K562 (cell line): ENCODE results near the gene NOX5. TPM values are rescaled to one million over a fixed set of nuclear protein-coding genes. Genes with fewer than 3 reads are reported as not detected.

Experiments
- ATAC-seq: fragments of 200-7000 bp; cut with Tn5 transposase; 3 replicates; pipeline ENCODE4 v1.9.1; 2020; ENCODE audit warnings: moderate library complexity
- BruUV-seq: library from RNA; stranded (reverse); fragments of 400-500 nt; replicated peaks from 2 replicates; lab custom pipeline; 2021; lab: Mats Ljungman, UMichigan
- CTCF ChIA-PET: fragments of 300-600 bp; formaldehyde crosslinking; extraction: SDS; loops from one replicate; lab custom pipeline; 2021; ENCODE audit warnings: low intra/inter-chr PET ratio; lab: Yijun Ruan, JAX
- POLR2A ChIA-PET: fragments of 300-600, 350-650 bp; sonication (Branson Sonifier 250); formaldehyde crosslinking; extraction: SDS; loops from one replicate; lab custom pipeline; 2021; ENCODE audit warnings: antibody characterized with exemption, inconsistent platforms; lab: Yijun Ruan, JAX
- DNase-seq, 4 experiments: peaks; one replicate each; pipeline versions ENCODE4 v3.0.0 to v3.0.0-alpha.2; 2011 to 2018; ENCODE audit warnings: low spot score in 3 of 4, mixed read lengths in 3 of 4; ENCODE audit errors: extremely low read depth in 1 of 4
- FAIRE-seq: peaks from 2 replicates; lab custom pipeline; 2011; peaks lifted over from hg19 to GRCh38; lab: Jason Lieb, UNC
- H2AFZ ChIP-seq: 2 replicates; pipeline ENCODE4 v1.6.0; 2011; ENCODE audit warnings: low read depth, low read length, control low read depth, inconsistent platforms
- H3K27ac ChIP-seq: fragments of 200-600 bp; 3 replicates; pipeline ENCODE4 v1.8.0; 2011; ENCODE audit warnings: low read depth, mild to moderate bottlenecking, control low read depth, inconsistent platforms, low read length, moderate library complexity, mixed read lengths; ENCODE audit errors: extremely low read depth
- H3K27me3 ChIP-seq, 2 experiments: fragments of 300-600 bp in 1 of 2; 2 replicates in 1 of 2; 3 replicates in 1 of 2; pipeline versions ENCODE4 v1.6.0 to v1.8.0; 2011; ENCODE audit warnings: inconsistent platforms in 2 of 2, low read length in 2 of 2, mild to moderate bottlenecking in 1 of 2, mixed read lengths in 1 of 2, moderate library complexity in 1 of 2; ENCODE audit not compliant: control insufficient read depth in 2 of 2, insufficient read depth in 2 of 2
- H3K36me3 ChIP-seq: fragments of 300-600 bp; 3 replicates; pipeline ENCODE4 v1.8.0; 2011; ENCODE audit warnings: mild to moderate bottlenecking, low read length, inconsistent platforms; ENCODE audit not compliant: control insufficient read depth, insufficient read depth
- H3K4me1 ChIP-seq, 2 experiments: fragments of 200-600 bp in 1 of 2; replicated peaks in 1 of 2; 2 replicates in 1 of 2; 3 replicates in 1 of 2; pipeline versions ENCODE4 v1.5.1 to v1.8.0; 2011; ENCODE audit warnings: inconsistent platforms in 2 of 2, low read length in 2 of 2, mild to moderate bottlenecking in 1 of 2, mixed read lengths in 1 of 2, moderate library complexity in 1 of 2; ENCODE audit not compliant: control insufficient read depth in 2 of 2, insufficient read depth in 2 of 2
- H3K4me2 ChIP-seq: 2 replicates; pipeline ENCODE4 v1.6.1; 2011; ENCODE audit warnings: low read length, control low read depth, inconsistent platforms, mixed read lengths; ENCODE audit not compliant: insufficient read depth
- H3K4me3 ChIP-seq: fragments of 200-600 bp; sonication (generic), shearing (Covaris generic); 2 replicates; pipeline ENCODE4 v1.5.1; 2016; ENCODE audit warnings: control low read depth, inconsistent platforms
- H3K79me2 ChIP-seq: fragments of 200-600 bp; 3 replicates; pipeline ENCODE4 v1.8.0; 2011; ENCODE audit warnings: low read length, inconsistent platforms; ENCODE audit not compliant: control insufficient read depth, insufficient read depth
- H3K9ac ChIP-seq, 2 experiments: 2 replicates each; pipeline versions ENCODE4 v1.6.0 to v1.6.1; 2011; ENCODE audit warnings: low read depth in 2 of 2, low read length in 2 of 2, control low read depth in 1 of 2, inconsistent platforms in 1 of 2, mild to moderate bottlenecking in 1 of 2, mixed read lengths in 1 of 2; ENCODE audit not compliant: insufficient read depth in 1 of 2
- H3K9me1 ChIP-seq: one replicate; pipeline ENCODE4 v1.6.0; 2011; ENCODE audit warnings: inconsistent platforms, mild to moderate bottlenecking, low read length, moderate library complexity; ENCODE audit not compliant: control insufficient read depth, insufficient read depth
- H3K9me3 ChIP-seq: replicated peaks from 2 replicates; pipeline ENCODE4 v1.5.1; 2011; ENCODE audit warnings: low read depth, low read length, inconsistent platforms; ENCODE audit not compliant: control insufficient read depth, insufficient read depth
- H4K20me1 ChIP-seq: replicated peaks from 2 replicates; pipeline ENCODE4 v1.6.1; 2011; ENCODE audit warnings: low read length, inconsistent platforms, mixed read lengths; ENCODE audit not compliant: control insufficient read depth, insufficient read depth
- FOSL1 ChIP-seq: fragments of 200-800 bp; sonication (Bioruptor generic); conservative IDR thresholded peaks from 2 replicates; pipeline ENCODE4 v1.6.1; 2016; ENCODE audit warnings: missing genetic modification characterization, missing compliant biosample characterization
- HMGN3 ChIP-seq: IDR thresholded peaks from 2 replicates; pipeline ENCODE4 v1.6.1; 2011; ENCODE audit warnings: borderline replicate concordance, low read depth, mild to moderate bottlenecking, mixed read lengths, low read length; ENCODE audit not compliant: insufficient read length; ENCODE audit errors: extremely low read depth
- LEF1 ChIP-seq: fragments of 450-650 bp; IDR thresholded peaks from 2 replicates; pipeline ENCODE4 v1.6.1; 2016; ENCODE audit warnings: mild to moderate bottlenecking
- NFIC ChIP-seq: fragments of 450-650 bp; IDR thresholded peaks from 2 replicates; pipeline ENCODE4 v1.6.1; 2017; ENCODE audit warnings: mild to moderate bottlenecking, inconsistent platforms
- NFXL1 ChIP-seq: fragments of 450-650 bp; formaldehyde crosslinking; IDR thresholded peaks from 2 replicates; pipeline ENCODE4 v1.4.0; 2021; ENCODE audit warnings: mild to moderate bottlenecking
- USF1 ChIP-seq: sonication (generic); formaldehyde crosslinking; IDR thresholded peaks from 2 replicates; pipeline ENCODE4 v1.9.0; 2022; ENCODE audit warnings: mild to moderate bottlenecking, missing genetic modification reagents
- WGBS: fragments of 100-300 bp; shearing (Covaris generic); methylation state at CpG from one replicate; pipeline ENCODE4 v1.1.6; 2016; ENCODE audit warnings: low coverage, mixed read lengths; ENCODE audit not compliant: insufficient coverage; ENCODE audit errors: missing lambda C conversion rate; 5-methylcytosine and 5-hydroxymethylcytosine counted together
- in situ Hi-C: fragments of 300-500 bp; cut with MboI; formaldehyde crosslinking; loops from 4 replicates; pipeline ENCODE4 v1.15.0; 2018; ENCODE audit warnings: inconsistent platforms, mixed read lengths
- intact Hi-C: fragments of 100-400 bp; cut with micrococcal nuclease; formaldehyde crosslinking; loops from 2 replicates; pipeline ENCODE4 v1.14.2; 2022
- polyA plus RNA-seq, 8 experiments: library from polyadenylated mRNA; depleted of rRNA in 4 of 8; stranded (reverse) in 5 of 8; unstranded in 3 of 8; fragments of >200 nt; fragmentation: Nextera tagmentation in 2 of 8; fragmentation: Illumina TruSeq in 1 of 8; extraction: Ambion mirVana in 2 of 8; extraction: Trizol in 1 of 8; gene quantifications; 2 replicates each; pipeline versions ENCODE4 v1.2.1 to v1.2.3, GENCODE V29; 2011 to 2014; ENCODE audit warnings: inconsistent platforms in 1 of 8, missing spikeins in 1 of 8
- total RNA-seq, 7 experiments: library from RNA; depleted of rRNA in 6 of 7; stranded (reverse); fragments of >200 nt in 6 of 7; fragmentation: Illumina TruSeq in 2 of 7; extraction: Trizol in 2 of 7; gene quantifications; 2 replicates each; pipeline versions ENCODE4 v1.2.1 to v1.2.3, GENCODE V29; 2011 to 2021; ENCODE audit warnings: low replicate concordance in 1 of 7

NOX5 gene
- total and polyA plus RNA-seq, 9 of the 15 experiments (the other 6 are each of a cell fraction or from before 2014, with no cell fraction given): 0.01 TPM; not detected in 8

- ATAC-seq (no peak), FAIRE-seq (no peak), DNase-seq (no peak)
- Histone ChIP-seq H3K4me3 (no peak overlapping the region), H3K79me2 (no peaks in the 10 kb centered on the region), H3K9ac (no peak overlapping the region), H2AFZ (peak overlapping the region; percentile 61), H3K4me2 (no peak overlapping the region), H3K27ac (no peak overlapping the region), H3K9me1 (no peaks in the 10 kb centered on the region), H3K27me3 (peaks cover 11 to 16% of the 10 kb centered on the region in 2 experiments; a peak in 3 of 5 replicates), H3K36me3 (no peaks in the 10 kb centered on the region), H3K9me3 (no peaks in the 10 kb centered on the region), H4K20me1 (no peaks in the 10 kb centered on the region), H3K4me1 (peaks cover 0 to 16% of the 10 kb centered on the region in 2 experiments; a peak in 2 of 5 replicates)
- in situ Hi-C loops (no loop called here), intact Hi-C loops (no loop called here)
- no TSS peak for BruUV-seq
- POLR2A ChIA-PET: interaction anchor here (0.7 kb wide), 1 partner anchor 146 kb away, joined by 3 read pairs; no protein-coding TSS in a partner anchor
- 14% methylated on average over 7 of the region's 7 CpGs for WGBS
- TF ChIP-seq NFXL1 (CRISPR knock-in tag) (no peak), HMGN3 (no peak), FOSL1 (tag) (peak; percentile 79), NFIC (peak; percentile 29; the same call in 1 of the 2 replicates), USF1 (no peak), LEF1 (no peak)
- CTCF ChIA-PET: interaction anchor here (0.7 kb wide), 1 partner anchor 1705 kb away, joined by 4 read pairs; no protein-coding TSS in a partner anchor
Measured at GRCh38 chr15:69092159-69092558, 77.7 kb downstream of the NOX5 start.
